Bone marrow (tissue), 2 donors: ENCODE measurements around the gene IL21.

Source experiments
- DNase-seq, 2 donors: peaks; one replicate each; lab custom pipeline; 2025; lab: John Stamatoyannopoulos, UW

The IL21 gene

DNA sequence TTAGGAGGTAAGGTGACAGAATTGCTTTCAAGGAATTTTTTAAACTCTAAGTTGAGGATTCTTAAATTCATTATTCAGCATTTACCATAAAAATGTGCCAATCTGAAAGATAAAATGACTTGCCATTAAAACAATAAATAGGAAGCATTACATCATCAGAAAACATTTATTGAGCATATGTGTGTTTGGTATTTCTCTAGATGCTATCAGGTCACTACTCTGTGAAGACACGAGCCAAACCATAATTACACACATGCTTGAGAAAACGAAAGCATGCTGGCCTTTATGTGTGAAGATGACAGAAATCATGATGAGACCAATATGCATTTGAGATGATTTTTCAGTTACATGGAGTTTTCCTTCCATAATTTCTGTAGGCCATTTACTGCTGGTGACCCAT is 12.3 kb upstream of the IL21 start:
- no peak for DNase-seq

GRCh38 chr4:122632396-122633143 is 11.7 kb upstream of the IL21 start:
- DNase-seq, result no peak

GRCh38 chr4:122625156-122625555 is 4.3 kb upstream of the IL21 start:
- DNase-seq, result no peak

- no peak for DNase-seq
These were observed 3.3 kb upstream of the IL21 start for GRCh38 chr4:122624205-122624604.

GRCh38 chr4:122623637-122624166 is 2.8 kb upstream of the IL21 start:
- DNase-seq, result no peak

- no peak for DNase-seq
These were observed 1.5 kb upstream of the IL21 start for GRCh38 chr4:122622400-122622799.

- DNase-seq, result no peak
These were observed 1.3 kb downstream of the IL21 start for GRCh38 chr4:122619611-122620010.

GRCh38 chr4:122617597-122618593 is 3.0 kb downstream of the IL21 start:
- no peak for DNase-seq

DNA sequence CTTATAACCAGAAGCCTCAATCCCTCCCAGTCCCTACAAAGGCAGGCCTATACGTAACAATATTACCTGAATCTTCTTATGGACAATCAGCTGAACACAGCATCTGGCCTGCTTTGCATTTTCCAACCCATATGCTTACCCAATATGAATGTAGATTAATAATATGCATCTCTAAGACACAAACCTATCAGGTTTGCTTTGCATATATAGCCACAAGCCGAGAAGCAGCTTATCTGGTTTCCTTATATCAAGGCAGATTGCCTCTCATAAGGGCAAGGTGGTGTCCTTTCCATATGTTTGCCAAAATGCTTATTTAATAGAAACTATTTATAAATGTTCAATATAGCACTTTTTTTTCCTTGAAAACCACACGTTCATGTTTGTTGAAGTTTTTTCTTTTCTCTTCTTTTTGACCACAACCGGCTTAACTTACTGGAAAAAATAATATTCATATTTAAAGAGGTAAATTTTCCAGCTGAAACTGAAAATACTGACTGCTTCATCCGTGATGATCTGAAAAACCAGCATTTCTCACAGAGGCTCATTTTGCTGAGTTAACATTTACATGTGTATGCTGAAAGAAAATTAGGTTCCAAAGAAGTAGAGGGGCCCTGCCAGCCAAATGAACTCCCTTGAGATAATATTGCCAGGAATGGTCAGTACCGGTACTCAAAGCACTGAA is 3.8 kb downstream of the IL21 start:
- DNase-seq, result no peak

- no peak for DNase-seq
These were observed 6.2 kb downstream of the IL21 start for GRCh38 chr4:122614621-122615020.

GRCh38 chr4:122612540-122612939 is 8.3 kb downstream of the IL21 start:
- DNase-seq, result no peak

- no peak for DNase-seq
These were observed 14.4 kb downstream of the IL21 start for GRCh38 chr4:122606364-122607043.

GRCh38 chr4:122604146-122604545 is 16.7 kb downstream of the IL21 start:
- DNase-seq, result no peak

DNA sequence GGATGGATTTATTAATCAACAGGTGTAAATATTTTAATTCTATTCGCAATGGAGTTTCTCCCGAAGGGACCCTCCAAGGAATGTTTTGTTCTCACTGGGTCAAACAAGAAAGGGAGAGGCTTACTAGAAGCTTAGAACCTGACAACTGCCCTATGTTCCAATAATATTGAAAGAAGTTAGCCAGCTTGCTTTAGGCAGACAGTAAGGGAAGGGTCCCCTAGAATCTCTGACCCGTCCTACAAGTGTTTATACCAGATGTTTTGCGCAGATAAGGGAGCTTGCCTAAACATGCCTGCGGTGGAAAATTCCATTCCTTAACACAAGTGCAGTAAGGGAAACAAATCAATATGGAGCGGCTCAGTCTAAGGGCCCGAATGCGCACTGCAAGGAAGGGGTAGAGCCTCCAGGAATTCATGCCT is 17.7 kb downstream of the IL21 start:
- DNase-seq, result no peak

DNA sequence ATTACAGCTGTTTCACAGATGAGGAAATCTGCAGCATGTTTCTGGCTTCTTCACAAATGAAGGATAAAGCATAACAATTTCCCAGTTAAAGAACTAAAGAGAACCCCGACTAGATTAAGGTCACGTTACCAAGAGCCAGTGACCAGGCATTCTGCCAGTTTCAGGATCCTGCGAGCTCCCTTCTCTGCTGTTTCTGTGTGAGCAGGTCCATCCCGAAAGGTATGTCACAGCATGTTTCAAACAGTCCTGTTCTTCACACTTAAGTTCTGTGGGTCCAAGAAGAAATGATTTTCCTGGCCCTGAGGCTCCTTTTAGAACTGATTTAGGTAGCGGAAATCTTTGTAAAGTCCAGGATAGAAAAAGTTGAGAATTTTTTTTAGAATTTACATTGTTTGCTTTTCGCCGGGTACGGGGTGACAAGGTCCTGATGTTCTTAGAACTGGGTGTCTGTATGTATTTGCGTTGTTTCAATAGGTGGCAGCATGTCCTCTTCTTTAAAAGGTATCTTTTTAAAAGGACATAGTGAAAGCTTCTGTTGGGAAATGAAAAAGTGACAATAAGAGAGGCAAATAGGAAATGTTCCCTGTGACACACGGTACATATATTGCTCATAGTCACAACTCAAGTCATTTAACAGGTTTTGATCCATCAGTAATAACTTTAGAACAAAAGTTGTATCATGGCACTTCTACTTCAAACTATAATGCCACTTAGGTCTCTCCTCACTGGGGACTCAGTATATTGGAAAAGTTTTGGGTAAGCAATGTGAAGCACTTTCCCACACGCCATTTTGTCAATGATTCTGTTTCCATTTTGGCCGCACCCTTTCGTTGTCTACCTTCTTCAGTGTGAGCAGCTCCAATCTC is 18.4 kb downstream of the IL21 start:
- DNase-seq, result no peak

DNA sequence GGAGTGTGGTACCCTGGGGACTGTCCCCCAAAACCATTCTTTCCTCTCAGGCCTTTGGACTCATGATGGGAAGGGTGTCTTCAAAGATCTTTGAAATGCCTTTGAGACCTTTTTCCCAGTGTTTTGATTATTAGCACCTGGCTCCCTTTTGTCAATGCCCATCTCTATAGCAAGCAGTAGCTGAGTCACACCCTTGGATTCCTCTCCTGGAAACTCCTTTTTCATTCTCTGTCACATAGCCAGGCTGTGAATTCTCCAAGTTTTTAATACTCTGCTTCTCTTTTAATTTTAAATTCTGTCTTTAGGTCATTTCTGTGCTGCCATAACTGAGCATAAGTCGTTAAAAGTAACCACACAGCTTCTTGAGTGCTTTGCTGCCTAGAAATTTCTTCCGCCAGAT is 29.7 kb downstream of the IL21 start:
- no peak for DNase-seq

GRCh38 chr4:122588453-122589238 is 32.2 kb downstream of the IL21 start:
- DNase-seq, result no peak

DNA sequence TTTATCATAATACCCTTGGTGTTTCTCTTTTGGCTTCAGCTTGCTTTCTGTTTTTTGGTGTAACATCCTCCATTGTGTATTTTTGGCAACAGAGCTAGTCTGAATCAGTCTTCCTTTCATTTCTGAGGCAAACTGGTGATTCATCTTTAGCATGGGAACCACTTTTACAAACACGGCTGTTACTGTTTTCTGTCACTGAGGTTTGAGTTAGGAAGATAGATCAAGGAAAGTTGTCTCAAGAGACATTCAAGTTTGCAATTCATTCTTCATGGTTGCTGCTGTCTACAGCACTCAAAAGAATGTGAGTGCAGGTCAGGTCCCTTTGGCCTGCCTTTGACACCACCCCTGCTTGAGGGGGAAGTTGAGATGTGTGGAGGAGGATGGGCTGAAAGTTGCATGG is 36.3 kb downstream of the IL21 start:
- DNase-seq, result peak in 1 of 2 donors; percentile 44

DNA sequence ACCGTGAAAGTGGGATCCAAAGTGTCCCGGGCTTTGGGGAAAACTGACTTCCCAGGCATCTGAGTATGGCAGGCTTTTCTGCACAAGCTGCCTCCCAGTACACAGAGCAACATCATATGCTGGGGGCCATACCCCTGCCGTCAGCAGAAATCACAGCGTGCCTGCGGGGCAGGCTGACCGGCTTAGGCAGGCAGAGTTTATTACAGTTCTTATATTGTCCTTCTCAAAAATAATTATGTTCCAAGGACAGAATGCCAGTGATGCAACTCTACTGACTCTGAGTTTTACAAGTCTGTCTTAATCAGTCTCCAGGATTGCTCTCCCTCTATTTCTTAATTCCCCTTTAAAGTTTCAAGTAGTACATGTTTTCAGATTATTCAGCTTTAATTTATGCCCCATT is 37.0 kb downstream of the IL21 start:
- DNase-seq, result no peak
